GM23248 (cell line): ENCODE results near the gene HSD3B7.

Experiments
- EZH2 ChIP-seq: fragments of 200-600 bp; sonication (generic); IDR thresholded peaks from 2 replicates; pipeline ENCODE4 v1.6.1; 2018; ENCODE audit warnings: antibody characterized with exemption, mild to moderate bottlenecking; ENCODE audit not compliant: insufficient read depth, poor library complexity, severe bottlenecking
- EZH2phosphoT487 ChIP-seq: fragments of 200-600 bp; sonication (generic); IDR thresholded peaks from 2 replicates; pipeline ENCODE4 v1.6.1; 2018; ENCODE audit warnings: antibody characterized with exemption, moderate library complexity, mild to moderate bottlenecking, low read depth; ENCODE audit not compliant: insufficient read depth

- TF ChIP-seq EZH2 = no peak
- no peak for TF ChIP-seq EZH2phosphoT487
These were observed 1.6 kb upstream of the HSD3B7 start for GRCh38 chr16:30983289-30983889.
